HG03442 (cell line): ENCODE measurements around the gene IFIT2.

Experiments
- ATAC-seq: cut with Tn5 transposase; IDR thresholded peaks from one replicate; pipeline ENCODE4 v1.9.1; 2021; ENCODE audit warnings: mild to moderate bottlenecking, moderate library complexity; ENCODE audit not compliant: unreplicated experiment

The IFIT2 gene

GRCh38 chr10:89357975-89358374, 56.1 kb downstream of the IFIT2 start:
- no peak for ATAC-seq
